SH-SY5Y (cell line): Measurements from ENCODE around the gene JAKMIP1.

Experiments used
- GATA2 ChIP-seq: IDR thresholded peaks from 2 replicates; pipeline ENCODE4 v1.6.1; 2011; ENCODE audit warnings: mild to moderate bottlenecking, low read depth, low read length
- GATA3 ChIP-seq: IDR thresholded peaks from 2 replicates; pipeline ENCODE4 v1.6.1; 2011; ENCODE audit warnings: low read depth, mild to moderate bottlenecking, low read length, moderate library complexity

Gene JAKMIP1

GRCh38 chr4:6013564-6013963 lies 186.8 kb downstream of the JAKMIP1 start:
- TF ChIP-seq GATA3 (no peak), GATA2 (no peak)

- no peak for TF ChIP-seq GATA2
- no peak for TF ChIP-seq GATA3
Measured at GRCh38 chr4:6012200-6012599, 188.1 kb downstream of the JAKMIP1 start.

- TF ChIP-seq GATA3 (no peak), GATA2 (no peak)
Measured at GRCh38 chr4:6011686-6012085, 188.7 kb downstream of the JAKMIP1 start.

- TF ChIP-seq GATA2: peak; percentile 72
- no peak for TF ChIP-seq GATA3
Measured at GRCh38 chr4:6011271-6011671, 189.1 kb downstream of the JAKMIP1 start.

DNA sequence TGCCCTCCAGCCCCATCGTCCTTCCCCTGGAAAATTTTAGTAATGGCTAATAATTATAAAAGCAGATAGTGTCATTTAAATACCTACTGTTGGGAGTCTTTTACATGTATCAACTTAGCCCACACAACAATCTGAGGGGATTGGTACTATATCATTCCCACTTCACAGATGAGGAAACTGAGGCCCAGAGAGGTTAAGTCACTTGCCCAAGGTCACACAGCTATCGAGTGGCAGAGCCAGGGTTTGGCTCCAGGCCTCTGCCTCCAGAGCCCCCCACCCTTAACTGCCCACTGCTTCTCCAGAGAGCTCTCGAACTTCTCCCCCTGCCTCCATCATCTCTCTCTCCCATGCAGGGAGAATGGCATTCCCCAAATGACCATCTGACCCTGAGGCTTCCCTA lies 189.6 kb downstream of the JAKMIP1 start:
- TF ChIP-seq GATA3 (no peak), GATA2 (no peak)

DNA sequence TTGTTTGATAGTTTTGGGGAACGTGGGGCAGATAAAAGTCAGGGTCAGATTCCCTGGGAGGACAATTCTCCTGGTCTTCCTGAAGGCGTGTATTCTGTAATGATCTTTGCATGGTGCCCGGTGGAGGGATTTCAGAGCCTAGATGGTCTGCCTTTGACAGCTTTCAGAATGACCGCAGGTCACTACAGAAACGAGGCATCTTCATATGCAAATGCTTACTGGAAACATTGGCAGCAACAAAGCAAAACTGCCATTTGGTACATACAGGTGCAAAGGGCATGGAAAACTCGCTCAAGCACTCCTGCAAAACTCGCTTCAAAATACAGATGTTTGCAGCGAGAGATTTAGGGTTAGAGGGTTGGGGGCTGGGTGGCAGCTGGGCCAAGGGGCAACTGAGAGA lies 190.9 kb downstream of the JAKMIP1 start:
- no peak for TF ChIP-seq GATA2
- TF ChIP-seq GATA3: no peak

GRCh38 chr4:6008766-6009385 lies 191.5 kb downstream of the JAKMIP1 start:
- no peak for TF ChIP-seq GATA3
- no peak for TF ChIP-seq GATA2

DNA sequence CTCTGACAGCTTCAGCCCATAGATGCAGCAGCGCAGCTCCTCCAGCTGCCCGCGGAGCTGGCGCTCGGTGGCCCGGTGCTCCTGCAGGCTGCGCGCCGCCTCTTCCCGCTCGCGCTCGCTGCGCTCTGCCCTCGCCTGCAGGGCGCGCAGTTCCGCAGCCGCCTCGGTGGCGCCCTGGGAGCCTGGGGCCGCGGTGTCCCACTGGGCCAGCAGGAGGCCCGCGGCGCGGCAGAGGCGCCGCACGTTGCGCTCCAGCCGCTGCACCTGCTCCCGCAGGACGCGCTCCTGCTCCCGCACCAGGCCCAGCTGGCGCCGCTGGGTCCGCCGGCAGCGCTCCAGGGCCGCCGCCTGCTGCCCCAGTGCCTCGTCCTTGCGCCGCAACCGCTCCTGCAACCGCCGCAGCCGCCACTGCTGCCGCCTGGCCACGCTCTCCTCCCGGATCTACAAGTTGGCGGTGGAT lies 192.2 kb downstream of the JAKMIP1 start:
- TF ChIP-seq GATA2 (no peak), GATA3 (no peak)

DNA sequence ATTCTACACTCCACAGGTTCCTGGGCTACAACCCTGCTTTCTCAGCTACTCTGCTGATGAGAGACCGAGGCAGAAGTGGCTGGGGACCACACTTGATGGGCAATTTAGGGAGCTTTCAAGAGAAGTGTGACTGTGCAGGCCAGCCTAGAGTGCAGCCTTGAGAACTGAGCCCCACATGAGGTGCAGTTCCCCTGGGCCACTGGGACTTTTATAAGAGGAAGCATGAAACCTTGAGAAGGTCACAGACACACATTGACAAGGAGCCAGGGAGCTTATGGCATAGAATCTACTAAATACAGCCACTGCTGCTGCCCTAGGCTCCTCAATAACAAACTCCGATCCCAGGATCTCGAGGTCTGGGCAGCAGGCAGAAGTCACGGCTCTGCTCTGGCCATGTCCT lies 195.2 kb downstream of the JAKMIP1 start:
- TF ChIP-seq GATA3: no peak
- TF ChIP-seq GATA2: no peak

GRCh38 chr4:6002926-6003325 lies 197.4 kb downstream of the JAKMIP1 start:
- no peak for TF ChIP-seq GATA2

- TF ChIP-seq GATA2 (no peak), GATA3 (no peak)
Measured at GRCh38 chr4:6002492-6002833, 197.9 kb downstream of the JAKMIP1 start.

DNA sequence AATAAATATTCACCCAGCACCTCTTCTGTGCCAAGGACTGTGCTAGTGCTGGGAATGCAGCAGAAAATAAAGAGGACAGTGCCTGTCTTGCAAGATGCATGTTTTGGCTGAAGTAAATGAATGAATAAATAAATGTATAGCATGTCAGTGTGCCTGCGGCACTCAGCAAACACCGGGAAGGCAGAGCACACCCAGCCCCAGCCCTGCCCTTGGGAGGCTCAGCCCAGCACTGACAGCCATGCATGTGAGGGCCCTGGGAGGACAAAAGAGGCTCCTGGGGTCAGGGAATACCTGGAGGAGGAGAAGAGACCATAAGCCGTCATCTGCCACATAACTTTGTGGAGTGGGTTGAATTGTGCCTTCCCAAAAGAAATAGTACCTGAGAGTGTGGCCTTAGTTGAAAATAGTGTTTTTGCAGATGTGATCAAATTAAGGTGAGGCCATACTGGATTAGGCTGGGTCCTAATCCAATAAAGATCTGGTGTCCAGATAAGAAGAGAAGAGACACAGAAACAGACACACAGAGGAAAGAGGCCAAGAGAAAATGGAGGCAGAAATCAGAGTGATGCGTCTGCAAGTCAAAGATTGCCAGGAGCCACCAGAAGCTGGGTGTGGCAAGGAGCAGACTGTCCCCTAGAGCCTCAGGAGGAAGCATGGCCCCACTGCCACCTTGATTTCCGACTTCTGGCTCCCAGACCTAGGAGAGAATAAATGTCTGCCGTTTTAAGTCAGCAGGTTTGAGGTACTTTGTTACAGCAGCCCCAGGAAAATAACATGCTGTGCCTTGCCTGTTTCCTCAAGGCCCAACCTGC lies 198.5 kb downstream of the JAKMIP1 start:
- peak; percentile 86 for TF ChIP-seq GATA2
- no peak; the same call in 1 of the 2 replicates for TF ChIP-seq GATA3

- TF ChIP-seq GATA2 (no peak), GATA3 (no peak)
Measured at GRCh38 chr4:5999830-6000365, 200.5 kb downstream of the JAKMIP1 start.

- TF ChIP-seq GATA3 (no peak), GATA2 (no peak)
Measured at GRCh38 chr4:5999356-5999755, 201.0 kb downstream of the JAKMIP1 start.
